OCI-M1 (cell line): ENCODE measurements around the gene RAB3B.
"Not testable (repeated sequence)": the region's sequence is repeated elsewhere in the genome, so short reads cannot be mapped to it uniquely, and the experiment has no call there.

ENCODE experiments used
- DNase-seq: peaks from one replicate; lab custom pipeline; 2025; lab: John Stamatoyannopoulos, UW

The RAB3B gene

GRCh38 chr1:51989582-51990477 is 670 bp downstream of the RAB3B start:
- no peak for DNase-seq

- DNase-seq: no peak
Measured at GRCh38 chr1:51988254-51988653, 2.2 kb downstream of the RAB3B start.

- no peak for DNase-seq
Measured at GRCh38 chr1:51986718-51987117, 3.8 kb downstream of the RAB3B start.

GRCh38 chr1:51982161-51982560 is 8.3 kb downstream of the RAB3B start:
- DNase-seq: no peak

GRCh38 chr1:51981555-51981954 is 8.9 kb downstream of the RAB3B start:
- DNase-seq: no peak

GRCh38 chr1:51978099-51978498 is 12.4 kb downstream of the RAB3B start:
- no peak for DNase-seq

- DNase-seq: no peak
Measured at GRCh38 chr1:51976846-51977602, 13.5 kb downstream of the RAB3B start.

- DNase-seq: no peak
Measured at GRCh38 chr1:51973587-51974474, 16.7 kb downstream of the RAB3B start.

GRCh38 chr1:51969038-51969705 is 21.3 kb downstream of the RAB3B start:
- no peak for DNase-seq

- no peak for DNase-seq
Measured at GRCh38 chr1:51968632-51969031, 21.9 kb downstream of the RAB3B start.

- DNase-seq: not testable (repeated sequence)
Measured at GRCh38 chr1:51967213-51967791, 23.2 kb downstream of the RAB3B start.

GRCh38 chr1:51966559-51966958 is 23.9 kb downstream of the RAB3B start:
- peak; percentile 48 for DNase-seq

- no peak for DNase-seq
Measured at GRCh38 chr1:51964309-51964696, 26.2 kb downstream of the RAB3B start.

GRCh38 chr1:51963592-51964308 is 26.8 kb downstream of the RAB3B start:
- peak; percentile 57 for DNase-seq

GRCh38 chr1:51962486-51963356 is 27.8 kb downstream of the RAB3B start:
- no peak for DNase-seq

- no peak for DNase-seq
Measured at GRCh38 chr1:51961954-51962353, 28.5 kb downstream of the RAB3B start.

GRCh38 chr1:51961231-51961630 is 29.3 kb downstream of the RAB3B start:
- no peak for DNase-seq

- no peak for DNase-seq
Measured at GRCh38 chr1:51960262-51960661, 30.2 kb downstream of the RAB3B start.

GRCh38 chr1:51958824-51959223 is 31.7 kb downstream of the RAB3B start:
- DNase-seq: no peak

- DNase-seq: no peak
Measured at GRCh38 chr1:51957618-51958017, 32.9 kb downstream of the RAB3B start.
